ENCODE results near the gene TINCR.

DNA sequence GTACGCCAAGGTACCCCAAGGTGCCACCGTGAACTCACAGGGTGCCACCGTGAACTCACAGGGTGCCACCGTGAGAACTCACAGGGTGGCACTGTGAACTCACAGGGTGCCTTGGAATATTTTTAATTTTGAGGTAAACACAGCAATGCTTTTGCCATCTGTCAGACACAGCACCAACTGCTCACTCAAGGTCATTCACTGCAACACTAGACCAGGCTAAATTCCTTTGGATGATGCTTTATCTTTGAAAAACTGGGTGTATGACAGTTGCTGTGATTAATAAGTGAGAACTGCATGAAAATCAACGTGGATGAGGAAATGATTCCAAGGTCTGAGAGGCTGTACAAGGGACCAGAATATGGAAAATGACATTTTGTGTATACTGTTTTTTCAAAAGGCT is 35.9 kb upstream of the TINCR start:
- TF ChIP-seq TCF4 (CRISPR knock-in tag; IDR thresholded peaks at IDR 0.05; ENCODE audit: borderline replicate concordance) (no peak), ZC3H10 (CRISPR knock-in tag; IDR thresholded peaks at IDR 0.05) (no peak), ZFP3 (CRISPR knock-in tag; IDR thresholded peaks at IDR 0.05) (no peak), ZNF70 (CRISPR knock-in tag; IDR thresholded peaks at IDR 0.05) (no peak), ARNTL (CRISPR knock-in tag; IDR thresholded peaks at IDR 0.05; ENCODE audit: borderline replicate concordance, low read depth) (no peak), TOX (CRISPR knock-in tag; IDR thresholded peaks at IDR 0.05; ENCODE audit: borderline replicate concordance) (no peak), CSDC2 (CRISPR knock-in tag; IDR thresholded peaks at IDR 0.05) (no peak), PATZ1 (CRISPR knock-in tag; IDR thresholded peaks at IDR 0.05; ENCODE audit: borderline replicate concordance) (no peak), ZNF8 (CRISPR knock-in tag; IDR thresholded peaks at IDR 0.05) (no peak), ZFP30 (CRISPR knock-in tag; IDR thresholded peaks at IDR 0.05) (no peak), BACH2 (CRISPR knock-in tag; IDR thresholded peaks at IDR 0.05; ENCODE audit: borderline replicate concordance) (no peak)
- TF ChIP-seq, protein P1, sequence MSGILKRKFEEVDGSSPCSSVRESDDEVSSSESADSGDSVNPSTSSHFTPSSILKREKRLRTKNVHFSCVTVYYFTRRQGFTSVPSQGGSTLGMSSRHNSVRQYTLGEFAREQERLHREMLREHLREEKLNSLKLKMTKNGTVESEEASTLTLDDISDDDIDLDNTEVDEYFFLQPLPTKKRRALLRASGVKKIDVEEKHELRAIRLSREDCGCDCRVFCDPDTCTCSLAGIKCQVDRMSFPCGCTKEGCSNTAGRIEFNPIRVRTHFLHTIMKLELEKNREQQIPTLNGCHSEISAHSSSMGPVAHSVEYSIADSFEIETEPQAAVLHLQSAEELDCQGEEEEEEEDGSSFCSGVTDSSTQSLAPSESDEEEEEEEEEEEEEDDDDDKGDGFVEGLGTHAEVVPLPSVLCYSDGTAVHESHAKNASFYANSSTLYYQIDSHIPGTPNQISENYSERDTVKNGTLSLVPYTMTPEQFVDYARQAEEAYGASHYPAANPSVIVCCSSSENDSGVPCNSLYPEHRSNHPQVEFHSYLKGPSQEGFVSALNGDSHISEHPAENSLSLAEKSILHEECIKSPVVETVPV (CRISPR knock-in tag; IDR thresholded peaks at IDR 0.05) = no peak
